Esophagus muscularis mucosa (tissue), 4 donors: ENCODE results near the gene ASB10.

Source experiments
- EP300 ChIP-seq: sonication (generic); formaldehyde crosslinking; IDR thresholded peaks from one replicate; pipeline ENCODE4 v1.6.1; 2017; ENCODE audit warnings: antibody characterized with exemption
- POLR2A ChIP-seq: fragments of 450-650 bp; IDR thresholded peaks from one replicate; pipeline ENCODE4 v1.6.1; 2017; ENCODE audit warnings: antibody characterized with exemption, moderate library complexity, mild to moderate bottlenecking, low read depth
- POLR2AphosphoS5 ChIP-seq, 2 donors: sonication (generic); formaldehyde crosslinking; IDR thresholded peaks; one replicate each; pipeline ENCODE4 v1.6.1; 2017; ENCODE audit warnings: antibody characterized with exemption in 2 of 2
- TF ChIP-seq, protein P1 (sequence below), 3 experiments: fragments of 200-600 bp in 2 of 3; fragments of 450-650 bp in 1 of 3; sonication (generic) in 2 of 3; IDR thresholded peaks; one replicate each; pipeline ENCODE4 v1.5.1; 2017 to 2019; ENCODE audit warnings: antibody characterized with exemption in 3 of 3, mild to moderate bottlenecking in 2 of 3, moderate library complexity in 1 of 3

DNA sequence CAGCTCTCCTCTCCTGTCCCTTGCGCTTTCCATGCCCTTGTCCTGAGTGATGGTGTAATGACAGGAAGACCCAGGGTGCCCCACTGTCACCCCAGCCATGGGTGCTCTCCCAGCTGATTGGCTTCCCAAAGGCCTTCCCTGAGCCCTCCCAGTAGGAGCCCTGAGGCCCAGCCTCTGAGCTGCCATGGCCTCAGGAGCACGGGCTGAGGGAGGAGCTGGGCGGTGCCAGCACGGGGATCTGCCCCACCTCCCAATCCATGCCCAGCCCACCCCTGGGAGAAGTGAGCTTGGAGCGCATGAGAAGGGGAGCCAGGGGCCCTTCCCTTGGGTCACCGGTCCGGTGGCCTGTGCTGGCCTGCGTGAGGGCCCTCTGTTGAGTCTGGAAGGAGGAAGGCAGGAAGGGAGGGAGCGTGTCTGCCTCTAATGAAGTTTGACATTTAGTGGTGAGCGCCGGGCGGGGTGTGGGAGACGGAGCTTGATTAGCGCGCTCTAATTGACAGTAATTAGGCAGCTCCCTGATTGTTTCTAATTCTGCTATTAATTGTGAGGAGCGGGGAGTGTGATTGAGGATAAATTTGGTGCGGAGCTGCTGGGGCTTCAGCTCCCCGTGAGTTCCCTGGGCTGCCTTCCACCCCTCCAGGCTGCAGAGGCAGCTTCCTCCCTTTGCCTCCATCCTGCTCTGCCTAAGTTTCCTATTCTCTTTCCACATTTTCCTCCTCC is 47.8 kb downstream of the ASB10 start:
- TF ChIP-seq EP300, result no peak
- TF ChIP-seq, protein P1, sequence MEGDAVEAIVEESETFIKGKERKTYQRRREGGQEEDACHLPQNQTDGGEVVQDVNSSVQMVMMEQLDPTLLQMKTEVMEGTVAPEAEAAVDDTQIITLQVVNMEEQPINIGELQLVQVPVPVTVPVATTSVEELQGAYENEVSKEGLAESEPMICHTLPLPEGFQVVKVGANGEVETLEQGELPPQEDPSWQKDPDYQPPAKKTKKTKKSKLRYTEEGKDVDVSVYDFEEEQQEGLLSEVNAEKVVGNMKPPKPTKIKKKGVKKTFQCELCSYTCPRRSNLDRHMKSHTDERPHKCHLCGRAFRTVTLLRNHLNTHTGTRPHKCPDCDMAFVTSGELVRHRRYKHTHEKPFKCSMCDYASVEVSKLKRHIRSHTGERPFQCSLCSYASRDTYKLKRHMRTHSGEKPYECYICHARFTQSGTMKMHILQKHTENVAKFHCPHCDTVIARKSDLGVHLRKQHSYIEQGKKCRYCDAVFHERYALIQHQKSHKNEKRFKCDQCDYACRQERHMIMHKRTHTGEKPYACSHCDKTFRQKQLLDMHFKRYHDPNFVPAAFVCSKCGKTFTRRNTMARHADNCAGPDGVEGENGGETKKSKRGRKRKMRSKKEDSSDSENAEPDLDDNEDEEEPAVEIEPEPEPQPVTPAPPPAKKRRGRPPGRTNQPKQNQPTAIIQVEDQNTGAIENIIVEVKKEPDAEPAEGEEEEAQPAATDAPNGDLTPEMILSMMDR (IDR thresholded peaks at IDR 0.05), result no peak
- no peak for TF ChIP-seq POLR2A
- no peak for TF ChIP-seq POLR2AphosphoS5 (IDR thresholded peaks at IDR 0.05)
